ENCODE data around the gene DCLRE1B.

DNA sequence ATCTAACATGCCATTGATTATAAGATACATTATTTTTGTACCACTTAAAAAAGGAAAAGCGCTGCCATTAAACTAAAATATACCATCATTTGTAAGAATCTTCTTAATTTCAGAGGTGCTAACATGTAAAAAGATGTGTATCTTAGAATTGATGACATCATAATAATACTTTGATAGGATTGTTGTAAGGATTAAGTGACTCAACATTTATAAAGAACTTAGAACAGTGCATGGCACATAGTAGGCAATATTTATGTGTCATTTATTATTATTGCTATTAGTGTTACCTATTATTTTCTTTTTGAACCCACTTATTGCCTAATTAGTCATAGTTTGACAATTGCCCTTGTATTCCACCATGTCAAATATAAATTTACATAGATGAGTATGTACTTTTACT lies 45.8 kb downstream of the DCLRE1B start:
- no peak for TF ChIP-seq NR1H2 (CRISPR knock-in tag; IDR thresholded peaks at IDR 0.05)
- TF ChIP-seq, protein P1, sequence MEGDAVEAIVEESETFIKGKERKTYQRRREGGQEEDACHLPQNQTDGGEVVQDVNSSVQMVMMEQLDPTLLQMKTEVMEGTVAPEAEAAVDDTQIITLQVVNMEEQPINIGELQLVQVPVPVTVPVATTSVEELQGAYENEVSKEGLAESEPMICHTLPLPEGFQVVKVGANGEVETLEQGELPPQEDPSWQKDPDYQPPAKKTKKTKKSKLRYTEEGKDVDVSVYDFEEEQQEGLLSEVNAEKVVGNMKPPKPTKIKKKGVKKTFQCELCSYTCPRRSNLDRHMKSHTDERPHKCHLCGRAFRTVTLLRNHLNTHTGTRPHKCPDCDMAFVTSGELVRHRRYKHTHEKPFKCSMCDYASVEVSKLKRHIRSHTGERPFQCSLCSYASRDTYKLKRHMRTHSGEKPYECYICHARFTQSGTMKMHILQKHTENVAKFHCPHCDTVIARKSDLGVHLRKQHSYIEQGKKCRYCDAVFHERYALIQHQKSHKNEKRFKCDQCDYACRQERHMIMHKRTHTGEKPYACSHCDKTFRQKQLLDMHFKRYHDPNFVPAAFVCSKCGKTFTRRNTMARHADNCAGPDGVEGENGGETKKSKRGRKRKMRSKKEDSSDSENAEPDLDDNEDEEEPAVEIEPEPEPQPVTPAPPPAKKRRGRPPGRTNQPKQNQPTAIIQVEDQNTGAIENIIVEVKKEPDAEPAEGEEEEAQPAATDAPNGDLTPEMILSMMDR (IDR thresholded peaks at IDR 0.05), result no peak
- TF ChIP-seq, protein P2, sequence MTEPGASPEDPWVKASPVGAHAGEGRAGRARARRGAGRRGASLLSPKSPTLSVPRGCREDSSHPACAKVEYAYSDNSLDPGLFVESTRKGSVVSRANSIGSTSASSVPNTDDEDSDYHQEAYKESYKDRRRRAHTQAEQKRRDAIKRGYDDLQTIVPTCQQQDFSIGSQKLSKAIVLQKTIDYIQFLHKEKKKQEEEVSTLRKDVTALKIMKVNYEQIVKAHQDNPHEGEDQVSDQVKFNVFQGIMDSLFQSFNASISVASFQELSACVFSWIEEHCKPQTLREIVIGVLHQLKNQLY (CRISPR knock-in tag; IDR thresholded peaks at IDR 0.05), result no peak
- TF ChIP-seq CREB1 (CRISPR knock-in tag; IDR thresholded peaks at IDR 0.05), result no peak
- no peak for TF ChIP-seq TCF7 (CRISPR knock-in tag; IDR thresholded peaks at IDR 0.05; ENCODE audit: low read depth)
- TF ChIP-seq, protein P3, sequence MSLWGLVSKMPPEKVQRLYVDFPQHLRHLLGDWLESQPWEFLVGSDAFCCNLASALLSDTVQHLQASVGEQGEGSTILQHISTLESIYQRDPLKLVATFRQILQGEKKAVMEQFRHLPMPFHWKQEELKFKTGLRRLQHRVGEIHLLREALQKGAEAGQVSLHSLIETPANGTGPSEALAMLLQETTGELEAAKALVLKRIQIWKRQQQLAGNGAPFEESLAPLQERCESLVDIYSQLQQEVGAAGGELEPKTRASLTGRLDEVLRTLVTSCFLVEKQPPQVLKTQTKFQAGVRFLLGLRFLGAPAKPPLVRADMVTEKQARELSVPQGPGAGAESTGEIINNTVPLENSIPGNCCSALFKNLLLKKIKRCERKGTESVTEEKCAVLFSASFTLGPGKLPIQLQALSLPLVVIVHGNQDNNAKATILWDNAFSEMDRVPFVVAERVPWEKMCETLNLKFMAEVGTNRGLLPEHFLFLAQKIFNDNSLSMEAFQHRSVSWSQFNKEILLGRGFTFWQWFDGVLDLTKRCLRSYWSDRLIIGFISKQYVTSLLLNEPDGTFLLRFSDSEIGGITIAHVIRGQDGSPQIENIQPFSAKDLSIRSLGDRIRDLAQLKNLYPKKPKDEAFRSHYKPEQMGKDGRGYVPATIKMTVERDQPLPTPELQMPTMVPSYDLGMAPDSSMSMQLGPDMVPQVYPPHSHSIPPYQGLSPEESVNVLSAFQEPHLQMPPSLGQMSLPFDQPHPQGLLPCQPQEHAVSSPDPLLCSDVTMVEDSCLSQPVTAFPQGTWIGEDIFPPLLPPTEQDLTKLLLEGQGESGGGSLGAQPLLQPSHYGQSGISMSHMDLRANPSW (CRISPR knock-in tag; conservative IDR thresholded peaks at IDR 0.05; ENCODE audit: low read depth), result no peak
- no peak for TF ChIP-seq NR3C1 (CRISPR knock-in tag; conservative IDR thresholded peaks at IDR 0.05; ENCODE audit: low read depth)
- TF ChIP-seq, protein P4, sequence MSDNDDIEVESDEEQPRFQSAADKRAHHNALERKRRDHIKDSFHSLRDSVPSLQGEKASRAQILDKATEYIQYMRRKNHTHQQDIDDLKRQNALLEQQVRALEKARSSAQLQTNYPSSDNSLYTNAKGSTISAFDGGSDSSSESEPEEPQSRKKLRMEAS (CRISPR knock-in tag; IDR thresholded peaks at IDR 0.05), result no peak
- TF ChIP-seq FOXP1 (CRISPR knock-in tag; IDR thresholded peaks at IDR 0.05; ENCODE audit: borderline replicate concordance), result no peak
- no peak for TF ChIP-seq GABPB1 (CRISPR knock-in tag; IDR thresholded peaks at IDR 0.05)
- no peak for TF ChIP-seq USF1 (CRISPR knock-in tag; IDR thresholded peaks at IDR 0.05)
- no peak for TF ChIP-seq E2F5 (CRISPR knock-in tag; IDR thresholded peaks at IDR 0.05)
